ENCODE data around the gene SNTG2.

Gene SNTG2

DNA sequence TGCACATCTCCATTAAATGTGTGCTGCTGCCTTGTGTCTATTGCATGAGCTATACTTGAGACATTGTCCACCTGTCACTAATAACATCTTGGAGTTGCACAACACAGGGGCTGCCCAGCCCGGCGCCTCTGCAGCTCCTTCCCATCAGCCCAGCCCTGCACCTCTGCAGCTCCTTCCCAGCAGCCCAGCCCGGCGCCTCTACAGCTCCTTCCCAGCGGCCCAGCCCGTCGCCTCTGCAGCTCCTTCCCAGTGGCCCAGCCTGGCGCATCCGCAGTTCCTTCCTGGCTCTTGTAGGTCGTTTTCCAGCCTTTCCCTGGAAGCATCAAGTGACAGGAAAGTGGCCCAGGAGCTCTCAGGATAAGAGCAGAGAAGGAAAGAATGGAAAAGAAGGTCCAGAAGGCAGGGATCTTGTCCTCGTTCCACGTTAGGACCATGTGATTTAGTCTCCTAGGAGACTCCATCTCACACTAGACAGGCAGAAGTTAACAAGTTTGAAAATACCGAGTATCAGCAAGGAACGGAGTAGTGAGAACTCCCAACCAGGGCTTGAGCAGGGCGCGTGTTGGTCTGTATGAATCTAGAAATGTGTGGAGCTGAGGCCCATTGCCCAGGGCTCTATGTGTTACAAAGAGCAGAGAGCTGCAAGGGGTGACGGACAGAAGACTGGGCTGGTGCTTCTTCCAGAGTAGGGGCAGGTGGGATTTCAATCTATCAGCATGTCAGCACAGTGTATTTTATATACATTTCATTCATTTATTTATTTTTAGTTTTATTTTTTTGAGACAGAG is 346.9 kb downstream of the SNTG2 start:
- DNase-seq, result no peak

DNA sequence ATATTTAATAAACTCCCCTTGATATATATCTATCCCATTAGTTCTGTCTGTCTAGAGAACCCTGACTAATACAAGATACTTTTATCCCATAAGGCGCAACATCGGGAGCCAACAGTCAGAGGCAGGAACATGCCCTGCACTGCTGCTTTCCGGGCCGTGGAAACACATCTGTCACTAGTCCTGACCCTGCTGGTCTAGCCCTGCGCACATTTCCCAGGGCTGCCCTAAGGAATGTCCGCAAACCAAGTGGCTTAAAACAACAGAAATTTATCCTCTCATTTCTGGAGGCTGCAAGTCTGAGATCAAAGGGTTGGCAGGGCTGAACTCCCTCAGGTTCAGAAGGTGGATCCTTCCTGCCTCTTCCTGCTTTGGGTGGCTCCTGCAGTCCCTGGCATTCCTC is 348.4 kb downstream of the SNTG2 start:
- DNase-seq, result no peak

GRCh38 chr2:1300284-1300683 is 349.6 kb downstream of the SNTG2 start:
- DNase-seq, result no peak

DNA sequence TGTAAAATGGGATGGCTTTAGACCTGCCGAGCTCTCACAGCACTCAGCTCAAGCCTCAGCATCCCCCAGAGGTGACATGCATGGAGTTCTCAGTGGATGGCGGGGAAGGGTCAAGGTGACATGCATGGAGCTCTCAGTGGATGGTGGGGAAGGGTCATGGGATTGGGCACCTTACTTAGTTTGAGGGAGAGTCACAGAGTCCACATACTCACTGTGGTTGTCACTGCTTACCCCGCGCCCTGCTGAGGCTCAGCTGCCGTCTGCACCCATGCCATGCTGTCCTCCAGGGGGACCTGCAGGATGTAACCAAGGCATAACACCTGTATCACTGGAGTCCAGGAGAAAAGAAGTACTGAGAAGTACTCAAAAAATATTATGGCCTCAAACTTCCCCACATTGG is 350.4 kb downstream of the SNTG2 start:
- DNase-seq, result no peak

- no peak for DNase-seq
Measured at GRCh38 chr2:1305342-1306013, 354.8 kb downstream of the SNTG2 start.

DNA sequence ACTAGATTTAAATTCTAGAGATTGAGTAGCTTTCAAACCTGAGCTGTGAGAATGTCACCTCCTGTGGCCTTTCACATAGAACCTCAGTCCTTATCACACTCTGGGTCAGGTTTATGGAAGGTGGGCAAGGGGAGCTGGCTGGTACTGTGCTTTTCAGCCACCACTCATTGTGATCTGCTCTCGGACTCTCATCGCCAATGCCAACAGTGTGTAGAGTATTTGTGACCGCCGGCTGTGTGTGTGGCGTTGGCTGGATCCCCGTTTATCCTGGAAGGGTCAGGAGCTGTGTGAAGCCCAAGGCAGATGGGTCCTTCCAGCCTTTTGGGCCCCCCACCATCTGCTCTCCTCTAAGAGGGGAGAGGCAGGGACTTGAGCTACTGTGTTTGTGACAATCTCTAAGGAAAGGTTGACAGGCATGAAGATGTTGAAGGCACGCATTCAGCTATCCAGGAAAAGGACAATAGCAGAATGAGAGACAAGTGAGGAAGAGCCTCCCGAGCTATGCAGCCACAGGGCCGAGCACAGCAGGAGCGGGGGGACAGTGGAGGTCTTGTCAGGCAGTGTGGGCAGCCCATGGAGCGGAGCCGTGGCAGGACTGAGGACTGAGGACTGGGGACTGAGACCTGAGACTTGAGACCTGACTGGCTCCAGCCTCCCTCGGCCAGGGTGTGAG is 355.5 kb downstream of the SNTG2 start:
- no peak for DNase-seq

- no peak for DNase-seq
Measured at GRCh38 chr2:1306687-1307516, 356.3 kb downstream of the SNTG2 start.

- DNase-seq, result no peak
Measured at GRCh38 chr2:1307670-1308069, 357.0 kb downstream of the SNTG2 start.

- peak; percentile 30 for DNase-seq
Measured at GRCh38 chr2:1308678-1309077, 358.0 kb downstream of the SNTG2 start.

- DNase-seq, result no peak
Measured at GRCh38 chr2:1309507-1309906, 358.9 kb downstream of the SNTG2 start.

DNA sequence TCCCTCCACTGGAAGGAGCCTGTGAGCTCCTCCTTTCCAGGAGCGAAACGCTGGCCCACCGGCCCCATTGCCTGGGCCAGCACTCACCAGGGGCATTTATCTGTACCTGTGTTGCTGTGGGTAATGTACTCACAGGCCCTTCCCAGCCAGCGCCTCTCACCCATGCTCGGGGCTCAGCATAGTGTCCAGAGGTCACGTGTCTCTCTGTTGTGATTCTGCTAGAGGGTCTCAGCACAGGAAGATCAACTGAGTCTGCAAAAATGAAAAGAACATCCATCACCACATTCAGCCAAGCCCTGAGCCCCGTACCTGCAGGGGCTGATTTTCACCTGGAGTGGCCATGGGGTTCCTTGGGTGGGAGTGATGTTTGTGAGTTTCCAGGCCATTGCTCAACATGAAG is 359.6 kb downstream of the SNTG2 start:
- DNase-seq, result no peak

GRCh38 chr2:1310866-1311265 is 360.2 kb downstream of the SNTG2 start:
- no peak for DNase-seq

DNA sequence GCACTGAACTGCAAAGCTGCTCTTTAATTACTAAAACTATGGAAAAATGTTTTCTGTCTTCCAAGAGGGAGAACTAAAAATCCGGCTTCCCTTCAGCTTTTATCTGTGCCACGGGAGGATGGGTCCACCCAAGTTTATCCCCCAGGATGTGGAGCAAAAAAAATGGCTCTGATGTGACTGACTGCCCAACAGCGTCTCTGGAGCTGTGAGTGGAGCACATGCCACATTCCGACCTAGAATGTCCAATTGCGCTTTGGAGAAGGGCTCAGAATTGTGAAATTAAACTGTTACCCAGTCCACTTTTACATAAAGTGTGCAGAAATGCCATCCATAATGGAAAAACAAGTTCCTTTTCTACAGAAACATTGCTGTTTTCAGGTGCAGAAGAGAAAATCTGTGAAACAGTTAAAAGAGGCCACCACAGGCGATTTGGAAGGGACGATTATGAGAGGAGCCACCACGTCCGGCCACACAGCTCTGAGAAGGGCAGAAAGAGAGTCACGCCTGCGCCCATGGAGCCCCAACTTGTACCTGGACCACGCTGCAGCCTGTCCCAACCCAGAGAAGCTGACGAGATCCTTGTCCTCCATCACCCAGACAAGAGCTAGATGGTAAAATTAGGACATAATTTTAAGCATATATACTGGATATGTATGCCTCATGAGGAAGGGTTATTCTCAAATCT is 362.7 kb downstream of the SNTG2 start:
- DNase-seq, result no peak

DNA sequence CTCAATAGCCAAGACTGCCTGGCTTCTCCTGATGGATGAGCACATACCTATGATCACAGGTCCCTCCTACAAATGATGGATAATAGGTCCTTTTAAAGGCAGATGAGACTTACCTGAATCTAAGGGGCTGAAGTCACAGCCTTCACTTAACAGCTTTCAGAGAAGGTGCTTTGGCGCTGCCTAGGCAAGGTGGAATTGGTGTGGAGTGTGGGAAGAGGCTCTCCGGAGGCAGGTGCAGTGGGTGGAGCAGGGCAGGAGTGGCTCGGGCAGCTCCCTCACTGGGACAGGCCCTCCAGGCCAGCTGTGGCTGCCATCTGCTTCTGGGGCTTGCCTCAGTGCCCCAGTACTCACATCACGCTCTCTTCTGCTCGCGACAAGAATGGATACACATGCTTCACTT is 363.6 kb downstream of the SNTG2 start:
- peak; percentile 94 for DNase-seq

DNA sequence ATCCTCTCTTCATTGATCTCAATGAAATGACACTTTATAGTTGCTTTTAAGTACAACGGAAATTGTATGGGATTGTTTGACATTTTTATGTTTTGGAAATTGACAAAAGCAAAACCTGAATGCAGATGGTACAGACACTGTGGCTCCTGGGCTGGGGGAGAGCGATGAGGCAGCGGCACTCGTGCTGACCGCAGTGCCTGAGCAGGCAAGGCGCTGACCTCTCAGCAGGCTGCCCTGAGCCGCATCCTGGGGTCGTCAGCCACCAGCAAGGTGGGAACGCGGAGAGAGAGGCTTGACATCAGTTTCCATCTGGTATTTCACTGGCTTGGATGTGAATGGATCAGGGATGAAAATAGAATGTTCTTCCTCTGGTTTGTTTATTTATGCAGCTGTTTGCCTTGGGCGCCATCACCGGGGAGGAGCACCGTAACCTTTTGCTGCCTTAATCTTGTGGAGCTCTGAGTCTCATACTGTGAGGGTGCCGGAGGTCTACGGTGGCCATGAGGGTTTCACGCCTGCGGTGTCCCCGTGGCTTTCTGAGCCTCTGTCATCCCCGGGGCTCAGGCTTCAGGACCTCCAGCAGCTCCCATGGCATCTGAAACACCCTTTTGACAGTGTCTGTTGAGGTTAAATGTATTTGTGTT is 367.8 kb downstream of the SNTG2 start:
- DNase-seq, result no peak

DNA sequence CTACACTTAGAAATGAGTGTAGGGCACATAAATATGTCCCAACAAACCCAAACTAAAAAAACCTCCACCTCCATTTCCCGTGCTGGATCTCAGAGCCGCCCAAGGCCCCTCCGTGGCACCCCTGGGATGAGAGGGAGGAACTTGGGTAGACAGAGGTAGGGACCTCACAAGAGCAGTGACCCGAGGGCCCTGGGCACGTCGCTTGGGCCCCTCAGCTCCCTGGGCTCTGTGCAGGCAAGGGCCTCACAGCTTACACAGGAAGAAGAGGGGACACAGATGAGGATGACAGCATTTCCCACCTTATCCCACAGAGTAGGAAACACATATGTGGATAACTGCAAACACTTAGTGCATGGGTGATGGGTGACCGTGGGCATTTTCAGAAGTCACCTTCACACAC is 368.7 kb downstream of the SNTG2 start:
- no peak for DNase-seq

DNA sequence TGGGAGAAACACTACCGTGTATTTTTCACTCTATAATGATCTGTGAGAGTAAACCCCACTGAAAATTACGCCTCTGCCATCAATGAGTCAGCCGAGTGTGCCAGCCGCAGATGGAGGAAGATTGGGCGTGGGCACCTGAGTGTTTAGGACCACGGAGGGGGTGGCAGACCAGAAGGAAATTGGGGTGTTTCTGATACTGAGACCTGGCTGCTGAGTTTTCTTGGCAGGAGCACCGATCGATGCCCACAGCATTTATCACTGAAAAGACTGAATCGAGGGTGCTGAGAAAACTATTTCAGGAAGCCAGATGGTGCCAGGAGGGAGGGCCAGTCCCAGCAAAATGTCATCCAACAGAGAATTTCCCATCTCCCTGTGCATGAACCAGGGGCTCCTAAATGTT is 370.7 kb downstream of the SNTG2 start:
- DNase-seq, result peak; percentile 71

DNA sequence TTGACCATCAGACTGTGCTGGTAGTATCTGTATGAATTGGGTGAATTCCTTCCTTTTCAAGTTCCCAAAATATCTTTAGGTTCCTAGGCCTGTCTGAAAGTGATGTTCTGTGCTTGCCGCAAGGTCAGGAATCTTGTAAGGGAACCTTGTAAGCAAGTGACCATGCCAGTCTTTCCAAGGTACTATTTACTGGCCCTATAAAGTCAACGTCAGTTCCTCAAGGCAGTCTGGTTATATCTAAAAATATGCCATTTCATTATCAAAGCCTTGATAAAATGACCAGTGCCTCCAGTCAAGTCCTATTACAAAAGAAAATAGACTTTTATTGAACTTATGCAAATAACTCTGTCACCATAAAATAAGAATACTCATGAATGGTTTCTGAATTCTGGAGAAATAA is 374.2 kb downstream of the SNTG2 start:
- DNase-seq, result no peak

GRCh38 chr2:1328684-1329083 is 378.0 kb downstream of the SNTG2 start:
- no peak for DNase-seq

DNA sequence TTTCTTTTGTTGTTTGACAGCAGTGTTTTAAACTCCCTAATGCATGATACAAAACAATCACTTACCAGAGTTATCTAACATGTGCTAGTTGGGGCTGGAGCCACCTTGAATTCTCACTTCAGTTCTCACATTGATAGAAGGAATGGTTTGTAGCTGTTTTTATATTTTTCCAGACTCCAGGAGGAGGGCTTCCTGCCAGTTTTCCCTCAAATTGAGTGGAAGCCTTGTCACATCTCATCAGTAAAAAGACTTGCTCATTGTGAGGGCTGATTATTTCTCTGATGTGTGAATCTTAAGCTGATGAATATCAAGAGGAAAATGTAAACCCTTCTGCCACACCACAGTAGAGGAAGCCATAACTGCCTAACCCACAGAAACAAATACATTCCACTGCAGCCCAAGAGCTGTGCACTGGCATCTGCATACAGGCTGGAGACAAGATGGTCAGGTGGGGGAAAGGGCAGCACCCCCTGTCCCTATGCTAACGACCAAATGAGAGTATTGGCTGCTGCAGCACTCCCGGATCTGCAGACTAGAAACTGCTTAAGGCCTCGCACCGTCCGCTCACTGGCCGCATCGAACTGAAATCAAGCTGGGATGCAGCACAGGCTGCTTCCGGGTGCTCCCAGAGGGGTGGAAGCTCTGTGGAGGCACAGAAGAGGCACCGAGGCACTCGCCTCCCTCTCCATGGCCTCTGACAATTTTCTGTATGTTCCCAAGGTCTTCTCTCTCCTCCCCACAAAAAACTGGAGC is 388.9 kb downstream of the SNTG2 start:
- no peak for DNase-seq

GRCh38 chr2:1340141-1340512 is 389.5 kb downstream of the SNTG2 start:
- DNase-seq, result no peak
